Colon (tissue), 2 donors: ENCODE results near the gene GBF1.
"Not testable (repeated sequence)": the region's sequence is repeated elsewhere in the genome, so short reads cannot be mapped to it uniquely, and the experiment has no call there.

Source experiments
- FAIRE-seq: peaks from 2 replicates; lab custom pipeline; 2012; peaks lifted over from hg19 to GRCh38; lab: Jason Lieb, UNC
- donor health status: control.
- donor health status: control.

GBF1 gene

GRCh38 chr10:102308318-102308717 lies 63.0 kb downstream of the GBF1 start:
- FAIRE-seq = not testable (repeated sequence)

GRCh38 chr10:102309236-102309635 lies 63.9 kb downstream of the GBF1 start:
- FAIRE-seq = no peak

GRCh38 chr10:102309916-102310315 lies 64.6 kb downstream of the GBF1 start:
- FAIRE-seq = no peak

- no peak for FAIRE-seq
These were observed 65.2 kb downstream of the GBF1 start for GRCh38 chr10:102310361-102311024.

GRCh38 chr10:102311025-102311420 lies 65.7 kb downstream of the GBF1 start:
- FAIRE-seq = no peak

GRCh38 chr10:102312683-102313082 lies 67.4 kb downstream of the GBF1 start:
- FAIRE-seq = no peak

GRCh38 chr10:102313221-102313896 lies 68.0 kb downstream of the GBF1 start:
- FAIRE-seq = no peak

- no peak for FAIRE-seq
These were observed 69.5 kb downstream of the GBF1 start for GRCh38 chr10:102314801-102315200.

GRCh38 chr10:102316421-102316820 lies 71.1 kb downstream of the GBF1 start:
- no peak for FAIRE-seq

- no peak for FAIRE-seq
These were observed 77.6 kb downstream of the GBF1 start for GRCh38 chr10:102322914-102323313.

GRCh38 chr10:102324061-102324460 lies 78.7 kb downstream of the GBF1 start:
- FAIRE-seq = no peak

GRCh38 chr10:102326031-102326430 lies 80.7 kb downstream of the GBF1 start:
- no peak for FAIRE-seq

- FAIRE-seq = no peak
These were observed 81.7 kb downstream of the GBF1 start for GRCh38 chr10:102327002-102327401.

- FAIRE-seq = no peak
These were observed 82.3 kb downstream of the GBF1 start for GRCh38 chr10:102327641-102328040.

GRCh38 chr10:102332772-102333171 lies 87.4 kb downstream of the GBF1 start:
- FAIRE-seq = no peak

GRCh38 chr10:102334101-102334500 lies 88.8 kb downstream of the GBF1 start:
- no peak for FAIRE-seq

- FAIRE-seq = no peak
These were observed 89.9 kb downstream of the GBF1 start for GRCh38 chr10:102335184-102335583.

- FAIRE-seq = no peak
These were observed 95.8 kb downstream of the GBF1 start for GRCh38 chr10:102341038-102341688.

- FAIRE-seq = no peak
These were observed 97.1 kb downstream of the GBF1 start for GRCh38 chr10:102342458-102342857.

- no peak for FAIRE-seq
These were observed 97.6 kb downstream of the GBF1 start for GRCh38 chr10:102342958-102343357.

GRCh38 chr10:102344067-102344466 lies 98.7 kb downstream of the GBF1 start:
- no peak for FAIRE-seq

GRCh38 chr10:102347236-102347828 lies 102.0 kb downstream of the GBF1 start:
- no peak for FAIRE-seq
